SK-N-SH (cell line): ENCODE results near the gene TNNT2. TPM values are rescaled to one million over a fixed set of nuclear protein-coding genes. Genes with fewer than 3 reads are reported as not detected.

Experiments used
- CTCF ChIA-PET: fragments of 300-600, 350-600 bp; formaldehyde crosslinking; extraction: SDS; loops from one replicate; lab custom pipeline; 2021; lab: Yijun Ruan, JAX
- POLR2A ChIA-PET: fragments of 350-600 bp; sonication (Branson Sonifier 250); formaldehyde crosslinking; extraction: SDS; loops from one replicate; lab custom pipeline; 2020; ENCODE audit warnings: antibody characterized with exemption, inconsistent platforms; lab: Yijun Ruan, JAX
- DNase-seq: peaks from one replicate; pipeline ENCODE4 v3.0.0; 2012
- H2AFZ ChIP-seq: fragments of 200-600 bp; sonication (generic); 2 replicates; pipeline ENCODE4 v1.8.1; 2016; ENCODE audit warnings: antibody characterized with exemption, mild to moderate bottlenecking, low read depth
- H3F3A ChIP-seq: fragments of 200-600 bp; sonication (generic); replicated peaks from 2 replicates; pipeline ENCODE3; 2016; ENCODE audit warnings: antibody characterized with exemption, mild to moderate bottlenecking; ENCODE audit not compliant: insufficient read depth
- H3K27ac ChIP-seq, 2 experiments: fragments of 200-500 bp in 1 of 2; fragments of 200-600 bp in 1 of 2; sonication (Bioruptor generic) in 1 of 2; sonication (generic), shearing (Covaris generic) in 1 of 2; 2 replicates each; pipeline versions ENCODE4 v1.5.1 to v1.6.1; 2014 to 2016; ENCODE audit warnings: low read depth in 2 of 2, inconsistent platforms in 1 of 2, low read length in 1 of 2, mild to moderate bottlenecking in 1 of 2, mixed read lengths in 1 of 2
- H3K27me3 ChIP-seq: fragments of 200-600 bp; sonication (generic), shearing (Covaris generic); 2 replicates; pipeline ENCODE4 v1.6.1; 2016; ENCODE audit warnings: mixed run types; ENCODE audit not compliant: insufficient read depth
- H3K36me3 ChIP-seq, 2 experiments: fragments of 200-500 bp in 1 of 2; fragments of 200-600 bp in 1 of 2; sonication (Bioruptor generic) in 1 of 2; sonication (generic) in 1 of 2; replicated peaks in 1 of 2; 2 replicates each; pipeline versions ENCODE3 to v1.5.1; 2014 to 2016; ENCODE audit warnings: low read length in 1 of 2, mild to moderate bottlenecking in 1 of 2; ENCODE audit not compliant: insufficient read depth in 2 of 2, control insufficient read depth in 1 of 2
- H3K4me1 ChIP-seq, 2 experiments: fragments of 200-500 bp in 1 of 2; fragments of 200-600 bp in 1 of 2; sonication (Bioruptor generic) in 1 of 2; sonication (generic), shearing (Covaris generic) in 1 of 2; 2 replicates each; pipeline versions ENCODE4 v1.5.1 to v1.6.1; 2014 to 2016; ENCODE audit warnings: low read depth in 1 of 2, low read length in 1 of 2, mixed run types in 1 of 2; ENCODE audit not compliant: insufficient read depth in 2 of 2, control insufficient read depth in 1 of 2
- H3K4me2 ChIP-seq: fragments of 200-600 bp; sonication (generic), shearing (Covaris generic); 2 replicates; pipeline ENCODE4 v1.6.1; 2017; ENCODE audit warnings: mixed run types
- H3K4me3 ChIP-seq, 2 experiments: fragments of 200-500 bp in 1 of 2; fragments of 200-600 bp in 1 of 2; sonication (Bioruptor generic) in 1 of 2; sonication (generic), shearing (Covaris generic) in 1 of 2; 2 replicates each; pipeline versions ENCODE4 v1.5.1 to v1.8.1; 2014 to 2016; ENCODE audit warnings: low read depth in 2 of 2, inconsistent platforms in 1 of 2, low read length in 1 of 2, mild to moderate bottlenecking in 1 of 2, mixed read lengths in 1 of 2, moderate library complexity in 1 of 2
- H3K79me2 ChIP-seq: fragments of 200-600 bp; sonication (generic); 2 replicates; pipeline ENCODE4 v1.8.1; 2017; ENCODE audit warnings: mild to moderate bottlenecking; ENCODE audit not compliant: insufficient read depth
- H3K9ac ChIP-seq: fragments of 200-600 bp; sonication (generic); 2 replicates; pipeline ENCODE4 v1.6.1; 2017; ENCODE audit warnings: mixed run types
- H3K9me2 ChIP-seq: fragments of 200-600 bp; sonication (generic); 2 replicates; pipeline ENCODE4 v1.6.1; 2017; ENCODE audit warnings: mixed run types
- H3K9me3 ChIP-seq: fragments of 200-600 bp; sonication (generic); 2 replicates; pipeline ENCODE4 v1.6.1; 2017; ENCODE audit warnings: mixed run types, mild to moderate bottlenecking, moderate library complexity
- H4K20me1 ChIP-seq: fragments of 200-600 bp; sonication (generic); 2 replicates; pipeline ENCODE4 v1.6.1; 2017; ENCODE audit warnings: mild to moderate bottlenecking, mixed run types; ENCODE audit not compliant: insufficient read depth
- EZH2phosphoT487 ChIP-seq: fragments of 200-600 bp; sonication (generic); IDR thresholded peaks from 2 replicates; pipeline ENCODE4 v1.6.1; 2017; ENCODE audit warnings: low read depth, mixed run types, mild to moderate bottlenecking, antibody characterized with exemption, moderate library complexity, borderline replicate concordance
- FOSL2 ChIP-seq: IDR thresholded peaks from 2 replicates; pipeline ENCODE4 v1.4.0; 2012; ENCODE audit warnings: low read depth, mild to moderate bottlenecking, moderate library complexity, borderline replicate concordance
- FOXM1 ChIP-seq: IDR thresholded peaks from 2 replicates; pipeline ENCODE4 v1.4.0; 2012; ENCODE audit warnings: low read depth, mild to moderate bottlenecking
- GABPA ChIP-seq: IDR thresholded peaks from 2 replicates; pipeline ENCODE4 v1.4.0; 2012; ENCODE audit warnings: low read depth, mild to moderate bottlenecking
- MAX ChIP-seq: IDR thresholded peaks from 2 replicates; pipeline ENCODE4 v1.4.0; 2012; ENCODE audit warnings: low read depth
- MEF2A ChIP-seq: IDR thresholded peaks from 2 replicates; pipeline ENCODE4 v1.4.0; 2012; ENCODE audit warnings: low read depth, borderline replicate concordance
- MXI1 ChIP-seq: IDR thresholded peaks from 2 replicates; pipeline ENCODE4 v1.6.1; 2012; ENCODE audit warnings: mild to moderate bottlenecking, low read depth, low read length, improper control_type of control experiment
- NFIC ChIP-seq: IDR thresholded peaks from 2 replicates; pipeline ENCODE4 v1.4.0; 2012; ENCODE audit warnings: borderline replicate concordance
- NRF1 ChIP-seq: IDR thresholded peaks from 2 replicates; pipeline ENCODE4 v1.6.1; 2012; ENCODE audit warnings: low read depth, mild to moderate bottlenecking, low read length
- RCOR1 ChIP-seq: fragments of 150-350 bp; IDR thresholded peaks from 2 replicates; pipeline ENCODE4 v1.6.1; 2017; ENCODE audit warnings: antibody characterized with exemption, low read length
- RFX5 ChIP-seq: IDR thresholded peaks from 2 replicates; pipeline ENCODE4 v1.6.1; 2012; ENCODE audit warnings: mild to moderate bottlenecking, improper control_type of control experiment, low read length
- RXRA ChIP-seq: IDR thresholded peaks from 2 replicates; pipeline ENCODE4 v1.4.0; 2012; ENCODE audit warnings: low read depth, mild to moderate bottlenecking, borderline replicate concordance
- SIN3A ChIP-seq: IDR thresholded peaks from 2 replicates; pipeline ENCODE4 v1.6.1; 2012; ENCODE audit warnings: low read depth, mild to moderate bottlenecking, low read length, moderate library complexity, borderline replicate concordance
- TAF1 ChIP-seq: IDR thresholded peaks from 2 replicates; pipeline ENCODE4 v1.6.1; 2012; ENCODE audit warnings: low read depth, mild to moderate bottlenecking, low read length, moderate library complexity, borderline replicate concordance
- TEAD4 ChIP-seq: IDR thresholded peaks from 2 replicates; pipeline ENCODE4 v1.4.0; 2012; ENCODE audit warnings: mild to moderate bottlenecking, borderline replicate concordance; ENCODE audit not compliant: insufficient read depth
- USF1 ChIP-seq: IDR thresholded peaks from 2 replicates; pipeline ENCODE4 v1.4.0; 2012; ENCODE audit warnings: low read depth, borderline replicate concordance
- USF2 ChIP-seq: fragments of 150-350 bp; IDR thresholded peaks from 2 replicates; pipeline ENCODE4 v1.6.1; 2017; ENCODE audit warnings: antibody characterized with exemption, low read length, low read depth, borderline replicate concordance
- YY1 ChIP-seq: IDR thresholded peaks from 2 replicates; pipeline ENCODE4 v1.4.0; 2012; ENCODE audit warnings: low read depth, mild to moderate bottlenecking
- WGBS: methylation state at CpG from one replicate; pipeline ENCODE4 v1.1.6; 2017; ENCODE audit warnings: low lambda C conversion rate; 5-methylcytosine and 5-hydroxymethylcytosine counted together
- polyA plus RNA-seq, 3 experiments: library from polyadenylated mRNA; depleted of rRNA; stranded (reverse); fragments of >200 nt; gene quantifications; 2 replicates each; pipeline ENCODE4 v1.2.3, GENCODE V29; 2012
- TF ChIP-seq, protein P1 (sequence below): fragments of 150-350 bp; IDR thresholded peaks from 2 replicates; pipeline ENCODE4 v1.6.1; 2016; ENCODE audit warnings: mild to moderate bottlenecking, low read depth, low read length
- TF ChIP-seq, protein P2 (sequence below): IDR thresholded peaks from 2 replicates; pipeline ENCODE4 v1.6.1; 2012; ENCODE audit warnings: mild to moderate bottlenecking, low read depth, low read length, moderate library complexity

TNNT2 gene
- polyA plus RNA-seq, 1 of the 3 experiments (the other 2 are of a cell fraction) = 0.33 TPM

- CTCF ChIA-PET = interaction anchor here (0.9 to 17.5 kb wide), 2 partner anchors 11 to 115 kb away, joined by 3 to 329 read pairs; no protein-coding TSS in a partner anchor
Measured at GRCh38 chr1:201366696-201367095, 10.8 kb downstream of the TNNT2 start.

DNA sequence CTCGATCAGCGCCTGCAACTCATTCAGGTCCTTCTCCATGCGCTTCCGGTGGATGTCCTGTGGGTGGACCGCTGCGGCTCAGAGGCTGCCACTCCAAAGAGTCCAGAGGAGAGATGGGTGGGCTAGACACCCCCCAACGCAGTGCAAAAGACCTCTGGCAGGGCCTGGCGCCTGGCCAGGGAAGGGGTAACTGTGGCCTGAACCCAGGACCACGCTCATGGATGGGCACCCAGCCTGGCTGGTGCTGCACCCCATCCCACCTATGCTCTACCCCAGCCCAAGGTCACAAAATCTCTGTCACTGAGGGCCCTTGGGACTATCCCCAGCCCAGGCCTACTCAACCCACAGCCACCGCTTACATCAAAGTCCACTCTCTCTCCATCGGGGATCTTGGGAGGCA, 12.2 kb downstream of the TNNT2 start:
- Histone ChIP-seq H3F3A (no peaks in the 10 kb centered on the region), H3K36me3 (no peaks in the 10 kb centered on the region), H3K9me3 (no peaks in the 10 kb centered on the region), H4K20me1 (no peaks in the 10 kb centered on the region), H3K9me2 (no peaks in the 10 kb centered on the region), H3K27me3 (peaks cover 24% of the 10 kb centered on the region; the same call in 1 of the 2 replicates), H3K27ac (no peak overlapping the region), H3K4me3 (no peak overlapping the region), H3K4me1 (peaks cover 0 to 20% of the 10 kb centered on the region in 2 experiments; a peak in 1 of 4 replicates), H3K79me2 (no peaks in the 10 kb centered on the region), H3K9ac (no peak overlapping the region), H3K4me2 (no peak overlapping the region), H2AFZ (no peak overlapping the region)
- POLR2A ChIA-PET = no interaction called here
- no peak for DNase-seq
- WGBS = 65% methylated on average over 7 of the region's 11 CpGs
- CTCF ChIA-PET = interaction anchor here (1.3 to 17.5 kb wide), 3 partner anchors 10 to 114 kb away, joined by 4 to 329 read pairs (median 143); no protein-coding TSS in a partner anchor
- TF ChIP-seq TAF1 (no peak), RCOR1 (no peak), MEF2A (no peak), MAX (no peak), YY1 (no peak), FOXM1 (no peak), NRF1 (no peak), GABPA (no peak), RXRA (no peak), NFIC (no peak), USF1 (no peak), MXI1 (no peak), USF2 (no peak)
- TF ChIP-seq, protein P1, sequence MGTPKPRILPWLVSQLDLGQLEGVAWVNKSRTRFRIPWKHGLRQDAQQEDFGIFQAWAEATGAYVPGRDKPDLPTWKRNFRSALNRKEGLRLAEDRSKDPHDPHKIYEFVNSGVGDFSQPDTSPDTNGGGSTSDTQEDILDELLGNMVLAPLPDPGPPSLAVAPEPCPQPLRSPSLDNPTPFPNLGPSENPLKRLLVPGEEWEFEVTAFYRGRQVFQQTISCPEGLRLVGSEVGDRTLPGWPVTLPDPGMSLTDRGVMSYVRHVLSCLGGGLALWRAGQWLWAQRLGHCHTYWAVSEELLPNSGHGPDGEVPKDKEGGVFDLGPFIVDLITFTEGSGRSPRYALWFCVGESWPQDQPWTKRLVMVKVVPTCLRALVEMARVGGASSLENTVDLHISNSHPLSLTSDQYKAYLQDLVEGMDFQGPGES = no peak
- TF ChIP-seq, protein P2, sequence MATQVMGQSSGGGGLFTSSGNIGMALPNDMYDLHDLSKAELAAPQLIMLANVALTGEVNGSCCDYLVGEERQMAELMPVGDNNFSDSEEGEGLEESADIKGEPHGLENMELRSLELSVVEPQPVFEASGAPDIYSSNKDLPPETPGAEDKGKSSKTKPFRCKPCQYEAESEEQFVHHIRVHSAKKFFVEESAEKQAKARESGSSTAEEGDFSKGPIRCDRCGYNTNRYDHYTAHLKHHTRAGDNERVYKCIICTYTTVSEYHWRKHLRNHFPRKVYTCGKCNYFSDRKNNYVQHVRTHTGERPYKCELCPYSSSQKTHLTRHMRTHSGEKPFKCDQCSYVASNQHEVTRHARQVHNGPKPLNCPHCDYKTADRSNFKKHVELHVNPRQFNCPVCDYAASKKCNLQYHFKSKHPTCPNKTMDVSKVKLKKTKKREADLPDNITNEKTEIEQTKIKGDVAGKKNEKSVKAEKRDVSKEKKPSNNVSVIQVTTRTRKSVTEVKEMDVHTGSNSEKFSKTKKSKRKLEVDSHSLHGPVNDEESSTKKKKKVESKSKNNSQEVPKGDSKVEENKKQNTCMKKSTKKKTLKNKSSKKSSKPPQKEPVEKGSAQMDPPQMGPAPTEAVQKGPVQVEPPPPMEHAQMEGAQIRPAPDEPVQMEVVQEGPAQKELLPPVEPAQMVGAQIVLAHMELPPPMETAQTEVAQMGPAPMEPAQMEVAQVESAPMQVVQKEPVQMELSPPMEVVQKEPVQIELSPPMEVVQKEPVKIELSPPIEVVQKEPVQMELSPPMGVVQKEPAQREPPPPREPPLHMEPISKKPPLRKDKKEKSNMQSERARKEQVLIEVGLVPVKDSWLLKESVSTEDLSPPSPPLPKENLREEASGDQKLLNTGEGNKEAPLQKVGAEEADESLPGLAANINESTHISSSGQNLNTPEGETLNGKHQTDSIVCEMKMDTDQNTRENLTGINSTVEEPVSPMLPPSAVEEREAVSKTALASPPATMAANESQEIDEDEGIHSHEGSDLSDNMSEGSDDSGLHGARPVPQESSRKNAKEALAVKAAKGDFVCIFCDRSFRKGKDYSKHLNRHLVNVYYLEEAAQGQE = no peak

More at GRCh38 chr1:201366696-201367095, 10.8 kb downstream of the TNNT2 start:
- no peaks in the 10 kb centered on the region for H4K20me1 ChIP-seq
- H3K79me2 ChIP-seq = no peaks in the 10 kb centered on the region
- H3F3A ChIP-seq = no peaks in the 10 kb centered on the region
- WGBS = 36% methylated on average over 6 of the region's 7 CpGs
- H3K9ac ChIP-seq = no peak overlapping the region
- TF ChIP-seq MXI1 (no peak), NRF1 (no peak), FOSL2 (no peak), RFX5 (no peak), RCOR1 (no peak), EZH2phosphoT487 (no peak), TEAD4 (no peak), MEF2A (no peak), SIN3A (no peak)
- TF ChIP-seq, protein P1 = no peak
- no peak overlapping the region for H3K27ac ChIP-seq
- no peaks in the 10 kb centered on the region for H3K9me3 ChIP-seq
- no peak overlapping the region for H3K4me3 ChIP-seq
- no peak overlapping the region for H3K4me2 ChIP-seq
- DNase-seq = no peak
- H3K4me1 ChIP-seq = peaks cover 0 to 18% of the 10 kb centered on the region in 2 experiments; a peak in 1 of 4 replicates
- H3K36me3 ChIP-seq = no peaks in the 10 kb centered on the region
- POLR2A ChIA-PET = no interaction called here
- peaks cover 37% of the 10 kb centered on the region; the same call in 1 of the 2 replicates for H3K27me3 ChIP-seq
- H3K9me2 ChIP-seq = no peaks in the 10 kb centered on the region
- no peak overlapping the region for H2AFZ ChIP-seq
